GM12878 (cell line): Measurements from ENCODE around the gene ETS1. TPM values are rescaled to one million over a fixed set of nuclear protein-coding genes. Genes with fewer than 3 reads are reported as not detected.

Source experiments
- ATAC-seq: fragments of 200-7000 bp; cut with Tn5 transposase; 3 replicates; pipeline ENCODE4 v1.9.1; 2020; ENCODE audit warnings: mild to moderate bottlenecking, moderate library complexity
- BruUV-seq: library from RNA; stranded (reverse); fragments of 400-500 nt; replicated peaks from 2 replicates; lab custom pipeline; 2021; lab: Mats Ljungman, UMichigan
- CTCF ChIA-PET: fragments of 300-600 bp; sonication (Branson Sonifier 250); formaldehyde crosslinking; extraction: SDS; loops from one replicate; lab custom pipeline; 2021; ENCODE audit warnings: inconsistent platforms; lab: Yijun Ruan, JAX
- POLR2A ChIA-PET: fragments of 350-600 bp; formaldehyde crosslinking; extraction: SDS; loops from one replicate; lab custom pipeline; 2021; ENCODE audit warnings: inconsistent platforms; lab: Charles Lee
- RAD21 ChIA-PET: fragments of 300-600 bp; sonication (Branson Sonifier 250); formaldehyde crosslinking; loops from one replicate; lab custom pipeline; 2023; ENCODE audit warnings: antibody characterized with exemption; ENCODE audit not compliant: unreplicated experiment; lab: Charles Lee
- SMC1A ChIA-PET: fragments of 300-600 bp; sonication (Branson Sonifier 250); formaldehyde crosslinking; loops from one replicate; lab custom pipeline; 2023; ENCODE audit not compliant: unreplicated experiment, uncharacterized antibody; lab: Charles Lee
- DNase-seq: peaks from one replicate; pipeline ENCODE4 v3.0.0-alpha.2; 2011; ENCODE audit warnings: low read depth, low spot score
- FAIRE-seq: peaks from 3 replicates; lab custom pipeline; 2011; peaks lifted over from hg19 to GRCh38; lab: Jason Lieb, UNC
- H2AFZ ChIP-seq: 2 replicates; pipeline ENCODE4 v1.6.0; 2011; ENCODE audit warnings: low read depth, low read length, control low read depth; ENCODE audit not compliant: control insufficient read depth
- H3K27ac ChIP-seq: 2 replicates; pipeline ENCODE4 v1.5.1; 2011; ENCODE audit warnings: control low read depth; ENCODE audit not compliant: control insufficient read depth, insufficient read depth
- H3K27me3 ChIP-seq, 2 experiments: replicated peaks in 1 of 2; 2 replicates each; pipeline versions ENCODE4 v1.6.0 to v1.6.1; 2011; ENCODE audit warnings: low read length in 1 of 2; ENCODE audit not compliant: control insufficient read depth in 2 of 2, insufficient read depth in 2 of 2
- H3K36me3 ChIP-seq, 2 experiments: 2 replicates each; pipeline ENCODE4 v1.5.1; 2011; ENCODE audit warnings: low read length in 1 of 2; ENCODE audit not compliant: control insufficient read depth in 2 of 2, insufficient read depth in 2 of 2
- H3K4me1 ChIP-seq: 2 replicates; pipeline ENCODE4 v1.6.1; 2011; ENCODE audit warnings: mild to moderate bottlenecking, low read length, moderate library complexity, mixed read lengths; ENCODE audit not compliant: control insufficient read depth, insufficient read depth
- H3K4me2 ChIP-seq: 2 replicates; pipeline ENCODE4 v1.6.0; 2011; ENCODE audit warnings: control low read depth; ENCODE audit not compliant: control insufficient read depth, insufficient read depth
- H3K4me3 ChIP-seq: fragments of 200-600 bp; sonication (generic); 2 replicates; pipeline ENCODE4 v1.5.1; 2016
- H3K79me2 ChIP-seq: 2 replicates; pipeline ENCODE4 v1.6.0; 2011; ENCODE audit warnings: low read length; ENCODE audit not compliant: control insufficient read depth, insufficient read depth
- H3K9ac ChIP-seq: 2 replicates; pipeline ENCODE4 v1.8.0; 2011; ENCODE audit warnings: low read length, control low read depth, mixed read lengths; ENCODE audit not compliant: control insufficient read depth, insufficient read depth
- H3K9me3 ChIP-seq: replicated peaks from 3 replicates; pipeline ENCODE4 v1.5.1; 2011; ENCODE audit warnings: mild to moderate bottlenecking, low read length; ENCODE audit not compliant: control insufficient read depth, insufficient read depth
- H4K20me1 ChIP-seq: 2 replicates; pipeline ENCODE4 v1.6.0; 2011; ENCODE audit not compliant: control insufficient read depth, insufficient read depth
- BACH1 ChIP-seq: fragments of 450-650 bp; IDR thresholded peaks from 2 replicates; pipeline ENCODE4 v1.6.1; 2017; ENCODE audit warnings: mild to moderate bottlenecking, borderline replicate concordance
- PBX3 ChIP-seq: IDR thresholded peaks from 2 replicates; pipeline ENCODE4 v1.6.1; 2011; ENCODE audit warnings: mild to moderate bottlenecking, low read depth, low read length, moderate library complexity; ENCODE audit not compliant: insufficient replicate concordance
- POLR2AphosphoS5 ChIP-seq: IDR thresholded peaks from 2 replicates; pipeline ENCODE4 v1.6.1; 2011; ENCODE audit warnings: mild to moderate bottlenecking, low read length, inconsistent platforms
- WGBS: methylation state at CpG from one replicate; pipeline ENCODE4 v1.1.6; 2016; ENCODE audit warnings: low lambda C conversion rate; ENCODE audit not compliant: insufficient replicate concordance, insufficient coverage; ENCODE audit errors: missing lambda C conversion rate; 5-methylcytosine and 5-hydroxymethylcytosine counted together
- in situ Hi-C: fragments of 300-500 bp; cut with MboI; formaldehyde crosslinking; loops from 9 replicates; pipeline ENCODE4 v1.14.3; 2018; ENCODE audit warnings: mixed read lengths
- intact Hi-C: fragments of 100-400 bp; cut with micrococcal nuclease; formaldehyde crosslinking; loops from one replicate; pipeline ENCODE4 v1.14.2; 2022; ENCODE audit not compliant: unreplicated experiment
- polyA plus RNA-seq, 11 experiments: library from polyadenylated mRNA; depleted of rRNA in 4 of 11; unstranded in 6 of 11; stranded (reverse) in 5 of 11; fragments of >200 nt; fragmentation: Nextera tagmentation in 4 of 11; fragmentation: Illumina TruSeq in 1 of 11; extraction: Ambion mirVana in 4 of 11; extraction: Trizol in 1 of 11; gene quantifications; 1 replicate in 1 of 11; 2 replicates in 10 of 11; pipeline versions ENCODE4 v1.2.1 to v1.2.3, GENCODE V29; 2011 to 2016; ENCODE audit warnings: inconsistent platforms in 2 of 11, missing spikeins in 2 of 11, low read depth in 1 of 11
- total RNA-seq, 4 experiments: library from RNA; depleted of rRNA in 3 of 4; stranded (reverse); fragments of >200 nt in 3 of 4; fragmentation: Illumina TruSeq in 1 of 4; extraction: Trizol in 1 of 4; gene quantifications; 2 replicates each; pipeline versions ENCODE4 v1.2.1 to v1.2.3, GENCODE V29; 2013 to 2021

ETS1 gene
- total and polyA plus RNA-seq, 10 of the 15 experiments (the other 5 are each of a cell fraction or from before 2014, with no cell fraction given): 12.5 to 112 (median 55.5) TPM

- no TSS peak for BruUV-seq
- ChIA-PET POLR2A (interaction anchor here (0.6 to 2.2 kb wide), 10 partner anchors 14 to 162 kb away, joined by 3 to 7 read pairs (median 4); no protein-coding TSS in a partner anchor), RAD21 (interaction anchor here (1.3 to 8.5 kb wide), 6 partner anchors 10 to 141 kb away, joined by 4 to 49 read pairs (median 10); no protein-coding TSS in a partner anchor), SMC1A (interaction anchor here (0.9 to 4.9 kb wide), 13 partner anchors 11 to 418 kb away, joined by 3 to 37 read pairs (median 5); no protein-coding TSS in a partner anchor), CTCF (interaction anchor here (1.0 to 1.2 kb wide), 3 partner anchors 89 to 141 kb away, joined by 3 read pairs; no protein-coding TSS in a partner anchor)
- H2AFZ ChIP-seq: no peak overlapping the region
- H3K79me2 ChIP-seq: peaks cover 6% of the 10 kb centered on the region
- FAIRE-seq: no peak
- H3K27ac ChIP-seq: no peak overlapping the region
- no peak for DNase-seq
- H3K36me3 ChIP-seq: no peaks in the 10 kb centered on the region
- no peaks in the 10 kb centered on the region for H3K27me3 ChIP-seq
- no peaks in the 10 kb centered on the region for H3K9me3 ChIP-seq
- peaks cover 6% of the 10 kb centered on the region for H3K4me1 ChIP-seq
- intact Hi-C loops (loop anchor here (2.0 to 5.0 kb wide), 3 partner anchors 107 to 320 kb away; no protein-coding TSS in a partner anchor), in situ Hi-C loops (no loop called here)
- no peak for TF ChIP-seq PBX3
- no peak overlapping the region for H3K4me2 ChIP-seq
- H4K20me1 ChIP-seq: no peaks in the 10 kb centered on the region
- no peak overlapping the region for H3K9ac ChIP-seq
- H3K4me3 ChIP-seq: no peak overlapping the region
- 50% methylated on average over 5 of the region's 5 CpGs for WGBS
- no peak for ATAC-seq
Measured at GRCh38 chr11:128411812-128412211, 175.5 kb downstream of the ETS1 start.

- RAD21 ChIA-PET: interaction anchor here (2.3 to 8.5 kb wide), 3 partner anchors 12 to 142 kb away, joined by 9 to 49 read pairs (median 23); no protein-coding TSS in a partner anchor
- Histone ChIP-seq H3K4me1 (peaks cover 6% of the 10 kb centered on the region), H3K27ac (no peak overlapping the region), H3K79me2 (peaks cover 6% of the 10 kb centered on the region), H3K27me3 (no peaks in the 10 kb centered on the region), H2AFZ (no peak overlapping the region), H3K9me3 (no peaks in the 10 kb centered on the region), H3K4me3 (no peak overlapping the region), H3K4me2 (no peak overlapping the region)
- FAIRE-seq (no peak), ATAC-seq (no peak), DNase-seq (no peak)
- in situ Hi-C loops: no loop called here
- intact Hi-C loops: loop anchor here (5.0 kb wide), 2 partner anchors 221 to 321 kb away; no protein-coding TSS in a partner anchor
- CTCF ChIA-PET: interaction anchor here (1.0 to 1.5 kb wide), 3 partner anchors 39 to 107 kb away, joined by 3 read pairs; no protein-coding TSS in a partner anchor
- BruUV-seq: no TSS peak
- TF ChIP-seq POLR2AphosphoS5 (no peak), BACH1 (no peak)
- TF ChIP-seq, all 136 proteins: peak for 0
- Histone ChIP-seq H4K20me1 (no peaks in the 10 kb centered on the region), H3K9ac (no peak overlapping the region), H3K36me3 (no peaks in the 10 kb centered on the region)
- ChIA-PET SMC1A (interaction anchor here (1.0 to 3.9 kb wide), 8 partner anchors 10 to 169 kb away, joined by 3 to 37 read pairs (median 6); no protein-coding TSS in a partner anchor), POLR2A (interaction anchor here (1.1 kb wide), 1 partner anchor 18 kb away, joined by 3 read pairs; no protein-coding TSS in a partner anchor)
Measured at GRCh38 chr11:128411150-128411549, 176.2 kb downstream of the ETS1 start.
